ENCODE measurements around the gene GPC3. TPM values are rescaled to one million over a fixed set of nuclear protein-coding genes. Genes with fewer than 3 reads are reported as not detected.
"Not testable (repeated sequence)": the region's sequence is repeated elsewhere in the genome, so short reads cannot be mapped to it uniquely, and the experiment has no call there.

The GPC3 gene
- total RNA-seq, 1 donor from 2014 or later = 0.25 TPM

- Mint-ChIP-seq H3K4me1 (ENCODE audit: low read depth) (no peaks in the 10 kb centered on the region), H3K27ac (no peak overlapping the region), H3K4me3 (ENCODE audit: low read depth) (no peak overlapping the region), H3K27me3 (ENCODE audit: low read depth) (no peaks in the 10 kb centered on the region), H3K36me3 (ENCODE audit: low read depth) (no peaks in the 10 kb centered on the region), H3K9me3 (no peaks in the 10 kb centered on the region)
- no peak for DNase-seq (ENCODE audit: low spot score)
- intact Hi-C loops (cut with micrococcal nuclease) = no loop called here
Measured at GRCh38 chrX:133911825-133912495, 73.4 kb downstream of the GPC3 start.

GRCh38 chrX:133910539-133910938 lies 74.9 kb downstream of the GPC3 start:
- Mint-ChIP-seq H3K9me3 (no peaks in the 10 kb centered on the region), H3K36me3 (ENCODE audit: low read depth) (no peaks in the 10 kb centered on the region), H3K27ac (no peak overlapping the region), H3K4me1 (ENCODE audit: low read depth) (no peaks in the 10 kb centered on the region), H3K4me3 (ENCODE audit: low read depth) (no peak overlapping the region), H3K27me3 (ENCODE audit: low read depth) (no peaks in the 10 kb centered on the region)
- intact Hi-C loops (cut with micrococcal nuclease) = no loop called here
- DNase-seq (ENCODE audit: low spot score) = no peak

GRCh38 chrX:133909888-133910287 lies 75.5 kb downstream of the GPC3 start:
- Mint-ChIP-seq H3K4me1 (ENCODE audit: low read depth) (no peaks in the 10 kb centered on the region), H3K9me3 (no peaks in the 10 kb centered on the region), H3K27ac (no peak overlapping the region), H3K27me3 (ENCODE audit: low read depth) (no peaks in the 10 kb centered on the region), H3K36me3 (ENCODE audit: low read depth) (no peaks in the 10 kb centered on the region), H3K4me3 (ENCODE audit: low read depth) (no peak overlapping the region)
- DNase-seq (ENCODE audit: low spot score) = no peak
- intact Hi-C loops (cut with micrococcal nuclease) = no loop called here

- Mint-ChIP-seq H3K4me1 (ENCODE audit: low read depth) (no peaks in the 10 kb centered on the region), H3K4me3 (ENCODE audit: low read depth) (no peak overlapping the region), H3K27ac (no peak overlapping the region), H3K9me3 (no peaks in the 10 kb centered on the region), H3K27me3 (ENCODE audit: low read depth) (no peaks in the 10 kb centered on the region), H3K36me3 (ENCODE audit: low read depth) (no peaks in the 10 kb centered on the region)
- no peak for DNase-seq (ENCODE audit: low spot score)
- intact Hi-C loops (cut with micrococcal nuclease) = no loop called here
Measured at GRCh38 chrX:133908223-133908955, 77.0 kb downstream of the GPC3 start.

DNA sequence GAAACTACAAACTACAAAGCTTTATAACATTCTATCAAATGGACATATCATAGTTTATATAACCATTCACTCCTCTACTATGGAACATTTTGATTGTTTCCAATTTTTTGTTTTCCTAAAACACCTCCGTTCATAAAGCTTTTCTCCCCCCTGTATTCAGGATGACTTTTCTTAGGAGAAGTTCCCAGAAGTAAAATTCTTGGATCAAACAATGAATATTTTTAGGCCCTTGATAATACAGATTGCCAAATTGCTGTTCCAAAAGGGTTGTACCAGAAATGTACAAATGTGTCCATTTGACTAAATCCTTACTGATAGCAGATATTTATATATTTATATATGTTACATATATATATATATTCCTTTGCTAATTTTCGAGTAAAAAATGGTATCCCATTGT lies 77.8 kb downstream of the GPC3 start:
- no peaks in the 10 kb centered on the region for H3K4me1 Mint-ChIP-seq (ENCODE audit: low read depth)
- intact Hi-C loops (cut with micrococcal nuclease) = no loop called here
- no peak overlapping the region for H3K4me3 Mint-ChIP-seq (ENCODE audit: low read depth)
- no peaks in the 10 kb centered on the region for H3K9me3 Mint-ChIP-seq
- no peak for DNase-seq (ENCODE audit: low spot score)
- no peak overlapping the region for H3K27ac Mint-ChIP-seq
- no peaks in the 10 kb centered on the region for H3K36me3 Mint-ChIP-seq (ENCODE audit: low read depth)
- H3K27me3 Mint-ChIP-seq (ENCODE audit: low read depth) = no peaks in the 10 kb centered on the region

- intact Hi-C loops (cut with micrococcal nuclease) = no loop called here
- Mint-ChIP-seq H3K9me3 (no peaks in the 10 kb centered on the region), H3K27ac (no peak overlapping the region), H3K27me3 (ENCODE audit: low read depth) (no peaks in the 10 kb centered on the region), H3K36me3 (ENCODE audit: low read depth) (no peaks in the 10 kb centered on the region), H3K4me1 (ENCODE audit: low read depth) (no peaks in the 10 kb centered on the region), H3K4me3 (ENCODE audit: low read depth) (no peak overlapping the region)
- no peak for DNase-seq (ENCODE audit: low spot score)
Measured at GRCh38 chrX:133905305-133905704, 80.1 kb downstream of the GPC3 start.

- Mint-ChIP-seq H3K36me3 (ENCODE audit: low read depth) (no peaks in the 10 kb centered on the region), H3K4me3 (ENCODE audit: low read depth) (no peak overlapping the region), H3K9me3 (no peaks in the 10 kb centered on the region), H3K27ac (no peak overlapping the region), H3K4me1 (ENCODE audit: low read depth) (no peaks in the 10 kb centered on the region), H3K27me3 (ENCODE audit: low read depth) (no peaks in the 10 kb centered on the region)
- DNase-seq (ENCODE audit: low spot score) = no peak
- intact Hi-C loops (cut with micrococcal nuclease) = no loop called here
Measured at GRCh38 chrX:133897593-133898163, 87.7 kb downstream of the GPC3 start.

GRCh38 chrX:133892337-133892736 lies 93.1 kb downstream of the GPC3 start:
- Mint-ChIP-seq H3K4me3 (ENCODE audit: low read depth) (no peak overlapping the region), H3K27me3 (ENCODE audit: low read depth) (no peaks in the 10 kb centered on the region)

GRCh38 chrX:133888984-133889383 lies 96.4 kb downstream of the GPC3 start:
- intact Hi-C loops (cut with micrococcal nuclease) = no loop called here
- no peak for DNase-seq (ENCODE audit: low spot score)
- Mint-ChIP-seq H3K27ac (no peak overlapping the region), H3K4me3 (ENCODE audit: low read depth) (no peak overlapping the region), H3K27me3 (ENCODE audit: low read depth) (peaks cover 2% of the 10 kb centered on the region), H3K4me1 (ENCODE audit: low read depth) (no peaks in the 10 kb centered on the region), H3K9me3 (no peaks in the 10 kb centered on the region), H3K36me3 (ENCODE audit: low read depth) (no peaks in the 10 kb centered on the region)

More at GRCh38 chrX:133892337-133892736, 93.1 kb downstream of the GPC3 start:
- intact Hi-C loops (cut with micrococcal nuclease) = no loop called here
- Mint-ChIP-seq H3K36me3 (ENCODE audit: low read depth) (no peaks in the 10 kb centered on the region), H3K27ac (no peak overlapping the region), H3K4me1 (ENCODE audit: low read depth) (no peaks in the 10 kb centered on the region), H3K9me3 (no peaks in the 10 kb centered on the region)
- no peak for DNase-seq (ENCODE audit: low spot score)

GRCh38 chrX:133888084-133888483 lies 97.3 kb downstream of the GPC3 start:
- H3K9me3 Mint-ChIP-seq; H3K36me3 Mint-ChIP-seq (ENCODE audit: low read depth); intact Hi-C loops (cut with micrococcal nuclease); H3K27me3 Mint-ChIP-seq (ENCODE audit: low read depth); H3K4me1 Mint-ChIP-seq (ENCODE audit: low read depth); DNase-seq (ENCODE audit: low spot score); H3K4me3 Mint-ChIP-seq (ENCODE audit: low read depth); H3K27ac Mint-ChIP-seq: not testable (repeated sequence)

- no peak for DNase-seq (ENCODE audit: low spot score)
- Mint-ChIP-seq H3K36me3 (ENCODE audit: low read depth) (no peaks in the 10 kb centered on the region), H3K27ac (no peak overlapping the region), H3K4me3 (ENCODE audit: low read depth) (no peak overlapping the region), H3K4me1 (ENCODE audit: low read depth) (no peaks in the 10 kb centered on the region), H3K27me3 (ENCODE audit: low read depth) (peaks cover 5% of the 10 kb centered on the region), H3K9me3 (no peaks in the 10 kb centered on the region)
- intact Hi-C loops (cut with micrococcal nuclease) = no loop called here
Measured at GRCh38 chrX:133884430-133885394, 100.7 kb downstream of the GPC3 start.

GRCh38 chrX:133881893-133882292 lies 103.5 kb downstream of the GPC3 start:
- no peaks in the 10 kb centered on the region for H3K9me3 Mint-ChIP-seq
- no peak for DNase-seq (ENCODE audit: low spot score)
- H3K36me3 Mint-ChIP-seq (ENCODE audit: low read depth) = no peaks in the 10 kb centered on the region
- H3K27ac Mint-ChIP-seq = no peak overlapping the region
- no peaks in the 10 kb centered on the region for H3K4me1 Mint-ChIP-seq (ENCODE audit: low read depth)
- H3K4me3 Mint-ChIP-seq (ENCODE audit: low read depth) = no peak overlapping the region
- intact Hi-C loops (cut with micrococcal nuclease) = no loop called here
- peaks cover 5% of the 10 kb centered on the region for H3K27me3 Mint-ChIP-seq (ENCODE audit: low read depth)

All from activated T-helper 2 cell treated with anti-CD3 and anti-CD28 coated beads, Interferon-gamma antibody, Interleukin-2, Interleukin-4, amounts not matched to agents 10 μg/mL and 5 μg/mL and 100 μg/mL, durations not matched to agents 14 hours and 24 hours and 36 hours (primary cell).